ENCODE results near the gene FCER1G. TPM values are rescaled to one million over a fixed set of nuclear protein-coding genes. Genes with fewer than 3 reads are reported as not detected.

The FCER1G gene
- total and polyA plus RNA-seq, 9 of the 15 experiments (the other 6 are each of a cell fraction or from before 2014, with no cell fraction given), result 0.15 to 0.69 (median 0.31) TPM; not detected in 2

DNA sequence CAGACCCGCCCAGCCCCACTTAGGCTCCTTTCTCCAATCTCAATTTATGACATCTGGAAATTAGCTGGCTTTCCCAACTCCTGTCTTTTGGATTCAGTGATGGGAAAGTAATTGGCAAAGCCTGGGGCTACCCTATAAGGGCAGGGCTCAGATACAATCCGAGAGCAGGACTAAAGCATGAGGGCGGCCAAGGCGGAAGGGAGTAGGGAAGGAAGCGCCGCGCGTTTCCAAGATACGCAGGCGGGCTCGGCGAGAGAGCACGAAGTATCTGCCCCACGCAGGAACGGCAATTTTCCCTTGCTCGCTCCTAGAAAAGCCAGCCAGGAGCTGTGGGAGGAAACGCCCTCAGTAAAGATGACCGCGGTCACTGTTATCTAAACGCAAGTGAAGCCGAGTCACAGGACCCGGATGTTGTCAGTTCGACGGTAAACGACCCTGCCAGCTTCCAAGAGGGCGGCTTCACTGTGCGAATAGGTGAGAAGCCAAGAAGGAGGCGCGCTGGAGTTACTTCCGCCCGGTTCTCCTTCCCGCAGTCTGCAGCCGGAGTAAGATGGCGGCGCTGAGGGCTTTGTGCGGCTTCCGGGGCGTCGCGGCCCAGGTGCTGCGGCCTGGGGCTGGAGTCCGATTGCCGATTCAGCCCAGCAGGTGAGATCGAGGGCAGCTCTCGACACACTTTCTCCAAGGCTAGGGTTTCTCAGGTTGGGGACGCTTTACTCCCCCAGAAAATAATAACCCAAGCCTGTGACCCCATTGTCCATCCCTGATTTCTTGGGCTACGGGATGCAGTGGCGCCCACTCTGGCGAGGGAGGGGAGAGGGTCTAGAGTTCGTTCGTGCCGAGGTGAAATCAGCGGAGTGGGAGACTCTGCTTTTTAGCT lies 13.0 kb upstream of the FCER1G start, which contains the start of gene NDUFS2:
NDUFS2 (plus strand) TSS at position 532 of the 877 bp plus-strand sequence; CDS start at position 551, 19 bp downstream.
- peak within 1 kb of the TSS; percentile 71 for H3K4me3 ChIP-seq
- peaks cover 27% of the 10 kb centered on the region for H3K79me2 ChIP-seq (ENCODE audit: control insufficient read depth, insufficient read depth, low read length)
- H2AFZ ChIP-seq (ENCODE audit: low read depth, low read length), result peak within 1 kb of the TSS; percentile 97
- peaks cover 36% of the 10 kb centered on the region for H3K36me3 ChIP-seq (ENCODE audit: control insufficient read depth, insufficient read depth, low read length)
- peaks cover 49 to 63% of the 10 kb centered on the region in 2 experiments for H3K4me1 ChIP-seq (replicated peaks in 1 of 2; ENCODE audit: control insufficient read depth in 2 of 2, insufficient read depth in 2 of 2, low read length in 2 of 2)
- no peaks in the 10 kb centered on the region for H3K27me3 ChIP-seq (ENCODE audit: control insufficient read depth in 2 of 2, insufficient read depth in 2 of 2, low read length in 2 of 2)
- ChIA-PET POLR2A (interaction anchor here (0.6 to 1.9 kb wide), 18 partner anchors 9 to 1290 kb away, joined by 3 to 9 read pairs (median 3); partner anchors contain the start of genes B4GALT3, NIT1, PFDN2 and TOMM40L), CTCF (ENCODE audit: low intra/inter-chr PET ratio) (no interaction called here)
- WGBS (ENCODE audit: insufficient coverage, low coverage, missing lambda C conversion rate), result 2% methylated on average over 53 of the region's 53 CpGs
- no TSS peak for BruUV-seq (replicated peaks)
- H4K20me1 ChIP-seq (replicated peaks; ENCODE audit: control insufficient read depth, insufficient read depth, low read length), result no peaks in the 10 kb centered on the region
- H3K9ac ChIP-seq (ENCODE audit: insufficient read depth in 1 of 2, low read depth in 2 of 2, low read length in 2 of 2), result peak within 1 kb of the TSS; percentile 83 to 92
- H3K27ac ChIP-seq (ENCODE audit: extremely low read depth, low read depth, low read length), result peak within 1 kb of the TSS; percentile 99
- DNase-seq (ENCODE audit: extremely low read depth in 1 of 4, low spot score in 3 of 4) (peak; percentile 85 to 99 (median 88)), FAIRE-seq (peak; percentile 99), ATAC-seq (peak; percentile 93)
- intact Hi-C loops (cut with micrococcal nuclease) (loop anchor here (5.0 kb wide), 1 partner anchor 105 kb away; the partner anchor contains the start of gene MPZ), in situ Hi-C loops (cut with MboI) (no loop called here)
- no peaks in the 10 kb centered on the region for H3K9me1 ChIP-seq (ENCODE audit: control insufficient read depth, insufficient read depth, low read length)
- H3K9me3 ChIP-seq (replicated peaks; ENCODE audit: control insufficient read depth, insufficient read depth, low read depth, low read length), result no peaks in the 10 kb centered on the region
- H3K4me2 ChIP-seq (ENCODE audit: insufficient read depth, low read length), result peak within 1 kb of the TSS; percentile 97
- TF ChIP-seq YY1 (IDR thresholded peaks at IDR 0.05; ENCODE audit: borderline replicate concordance in 1 of 3, control insufficient read depth in 1 of 3, extremely low read depth in 1 of 3, insufficient read depth in 3 of 3, insufficient read length in 1 of 3, insufficient replicate concordance in 2 of 3, low read depth in 1 of 3, low read length in 2 of 3) (peak; percentile 99 to 100 (median 100)), ZBTB17 (CRISPR knock-in tag; IDR thresholded peaks at IDR 0.05) (peak; percentile 89), SRSF1 (IDR thresholded peaks at IDR 0.05; ENCODE audit: low read depth, low read length) (no peak), SP1 (CRISPR knock-in tag; IDR thresholded peaks at IDR 0.05) (peak; percentile 65), HCFC1 (IDR thresholded peaks at IDR 0.05; ENCODE audit: low read depth, low read length) (peak; percentile 96), L3MBTL2 (IDR thresholded peaks at IDR 0.05) (peak; percentile 62; the same call in 1 of the 2 replicates), BACH1 (tag; IDR thresholded peaks at IDR 0.05) (peak; percentile 65), SP2 (IDR thresholded peaks at IDR 0.05; ENCODE audit: extremely low read depth, low read depth, low read length, poor library complexity, severe bottlenecking) (no peak), BRD9 (IDR thresholded peaks at IDR 0.05; ENCODE audit: low read depth, partially characterized antibody) (peak; percentile 69), ZNF316 (IDR thresholded peaks at IDR 0.05) (no peak), ASH1L (IDR thresholded peaks at IDR 0.05; ENCODE audit: borderline replicate concordance, low read depth, partially characterized antibody) (peak; percentile 56), BRD4 (IDR thresholded peaks at IDR 0.05) (no peak), CBFA2T3 (IDR thresholded peaks at IDR 0.05) (no peak), ETV1 (tag; conservative IDR thresholded peaks at IDR 0.05; ENCODE audit: low read depth) (peak; percentile 89), ZNF354B (CRISPR knock-in tag; IDR thresholded peaks at IDR 0.05) (no peak)
- TF ChIP-seq, protein P1, sequence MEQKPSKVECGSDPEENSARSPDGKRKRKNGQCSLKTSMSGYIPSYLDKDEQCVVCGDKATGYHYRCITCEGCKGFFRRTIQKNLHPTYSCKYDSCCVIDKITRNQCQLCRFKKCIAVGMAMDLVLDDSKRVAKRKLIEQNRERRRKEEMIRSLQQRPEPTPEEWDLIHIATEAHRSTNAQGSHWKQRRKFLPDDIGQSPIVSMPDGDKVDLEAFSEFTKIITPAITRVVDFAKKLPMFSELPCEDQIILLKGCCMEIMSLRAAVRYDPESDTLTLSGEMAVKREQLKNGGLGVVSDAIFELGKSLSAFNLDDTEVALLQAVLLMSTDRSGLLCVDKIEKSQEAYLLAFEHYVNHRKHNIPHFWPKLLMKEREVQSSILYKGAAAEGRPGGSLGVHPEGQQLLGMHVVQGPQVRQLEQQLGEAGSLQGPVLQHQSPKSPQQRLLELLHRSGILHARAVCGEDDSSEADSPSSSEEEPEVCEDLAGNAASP (IDR thresholded peaks at IDR 0.05), result no peak
- TF ChIP-seq, protein P2, sequence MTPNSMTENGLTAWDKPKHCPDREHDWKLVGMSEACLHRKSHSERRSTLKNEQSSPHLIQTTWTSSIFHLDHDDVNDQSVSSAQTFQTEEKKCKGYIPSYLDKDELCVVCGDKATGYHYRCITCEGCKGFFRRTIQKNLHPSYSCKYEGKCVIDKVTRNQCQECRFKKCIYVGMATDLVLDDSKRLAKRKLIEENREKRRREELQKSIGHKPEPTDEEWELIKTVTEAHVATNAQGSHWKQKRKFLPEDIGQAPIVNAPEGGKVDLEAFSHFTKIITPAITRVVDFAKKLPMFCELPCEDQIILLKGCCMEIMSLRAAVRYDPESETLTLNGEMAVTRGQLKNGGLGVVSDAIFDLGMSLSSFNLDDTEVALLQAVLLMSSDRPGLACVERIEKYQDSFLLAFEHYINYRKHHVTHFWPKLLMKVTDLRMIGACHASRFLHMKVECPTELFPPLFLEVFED (CRISPR knock-in tag; conservative IDR thresholded peaks at IDR 0.05), result 0 out of 2 replicates have a peak, but pooled peaks have one; percentile 71
